Stomach (tissue), 9 donors: ENCODE results near the gene VWA2. TPM values are rescaled to one million over a fixed set of nuclear protein-coding genes. Genes with fewer than 3 reads are reported as not detected.
A peak's percentile ranks its signal among the peaks of the same experiment; 100 is the strongest.

Experiments used
- DNase-seq, 2 donors: peaks; one replicate each; pipeline versions ENCODE4 v3.0.0 to v3.0.0-alpha.2; 2013 to 2019
- H3K27ac ChIP-seq, 5 donors: fragments of 200-600 bp in 4 of 5; sonication (generic) in 4 of 5; one replicate each; pipeline ENCODE4 v1.5.1; 2013 to 2019; ENCODE audit warnings: mild to moderate bottlenecking in 1 of 5, moderate library complexity in 1 of 5
- H3K27me3 ChIP-seq, 3 donors: fragments of 200-600 bp; sonication (generic); one replicate each; pipeline ENCODE4 v1.5.1; 2017 to 2019; ENCODE audit warnings: mixed run types in 1 of 3
- H3K36me3 ChIP-seq, 4 donors: fragments of 200-600 bp; sonication (generic); 1 replicate in 3 of 4; 2 replicates in 1 of 4; pipeline ENCODE4 v1.5.1; 2016 to 2019
- H3K4me1 ChIP-seq, 4 donors: fragments of 200-600 bp; sonication (generic); one replicate each; pipeline ENCODE4 v1.5.1; 2016 to 2019
- H3K4me3 ChIP-seq, 4 donors: fragments of 200-600 bp; sonication (generic) in 3 of 4; one replicate each; pipeline ENCODE4 v1.5.1; 2016 to 2019; ENCODE audit warnings: mild to moderate bottlenecking in 1 of 4
- H3K9me3 ChIP-seq, 4 donors: fragments of 200-600 bp; sonication (generic); one replicate each; pipeline ENCODE4 v1.5.1; 2016 to 2019
- CTCF ChIP-seq, 7 experiments: fragments of 450-650 bp in 4 of 7; fragments of 200-600 bp in 3 of 7; sonication (generic) in 3 of 7; IDR thresholded peaks; one replicate each; pipeline ENCODE4 v1.5.1; 2016 to 2019; ENCODE audit warnings: antibody characterized with exemption in 7 of 7, control low read depth in 2 of 7, mild to moderate bottlenecking in 1 of 7
- EP300 ChIP-seq: sonication (generic); formaldehyde crosslinking; IDR thresholded peaks from one replicate; pipeline ENCODE4 v1.6.1; 2017; ENCODE audit warnings: antibody characterized with exemption
- POLR2A ChIP-seq, 4 donors: fragments of 450-650 bp; IDR thresholded peaks; one replicate each; pipeline ENCODE4 v1.6.1; 2016; ENCODE audit warnings: antibody characterized with exemption in 4 of 4, control low read depth in 2 of 4, mild to moderate bottlenecking in 1 of 4, moderate library complexity in 1 of 4
- POLR2AphosphoS5 ChIP-seq, 3 donors: sonication (generic); formaldehyde crosslinking; IDR thresholded peaks; one replicate each; pipeline ENCODE4 v1.6.1; 2016; ENCODE audit warnings: antibody characterized with exemption in 3 of 3
- WGBS, 5 donors: extraction: QIAGEN DNeasy Blood & Tissue Kit in 3 of 5; methylation state at CpG; one replicate each; pipeline versions ENCODE4 v1.1.5 to v1.1.7; 2013 to 2018; 5-methylcytosine and 5-hydroxymethylcytosine counted together
- intact Hi-C: fragments of 100-400 bp; cut with DNase I; formaldehyde crosslinking; loops from one replicate; pipeline ENCODE4 v1.15.1; 2023; ENCODE audit warnings: low total_unique reads
- polyA plus RNA-seq, 3 donors: library from polyadenylated mRNA; stranded (reverse); fragments of 200-250 nt; gene quantifications; one replicate each; pipeline ENCODE4 v1.2.3, GENCODE V29; 2013
- total RNA-seq, 5 donors: library from RNA; depleted of rRNA; stranded (reverse); fragments of >200 nt; gene quantifications; one replicate each; pipeline versions ENCODE4 v1.1.0 to v1.2.3, GENCODE V29; 2014 to 2016
- donor health status: healthy with polysubstance abuse.
- donor health status: Bipolar disorder and iron deficiency.
- donor health status: healthy.

The VWA2 gene
- total and polyA plus RNA-seq, 8 donors, result 0.46 to 20.7 (median 5.8) TPM

GRCh38 chr10:114256822-114257221 is 17.8 kb downstream of the VWA2 start:
- DNase-seq, result no peak
- H3K4me3 ChIP-seq, result no peak overlapping the region
- H3K27ac ChIP-seq, result peak overlapping the region in 4 of 5 donors; percentile 17 to 73 (median 56)
- H3K27me3 ChIP-seq, result no peaks in the 10 kb centered on the region
- peaks cover 0 to 17% (median 0%) of the 10 kb centered on the region in 4 donors for H3K36me3 ChIP-seq
- no peaks in the 10 kb centered on the region for H3K9me3 ChIP-seq
- intact Hi-C loops, result no loop called here
- H3K4me1 ChIP-seq, result peaks cover 13 to 30% (median 25%) of the 10 kb centered on the region in 4 donors
- 52 to 85% (median 65%) methylated on average over 3 of the region's 3 CpGs for WGBS, 5 donors
- TF ChIP-seq EP300 (no peak), POLR2AphosphoS5 (IDR thresholded peaks at IDR 0.05) (no peak), CTCF (IDR thresholded peaks at IDR 0.05) (no peak), POLR2A (IDR thresholded peaks at IDR 0.05) (no peak)

- Histone ChIP-seq H3K4me3 (no peak overlapping the region), H3K36me3 (peaks cover 0 to 17% (median 0%) of the 10 kb centered on the region in 4 donors), H3K9me3 (no peaks in the 10 kb centered on the region), H3K4me1 (peaks cover 13 to 30% (median 25%) of the 10 kb centered on the region in 4 donors), H3K27me3 (no peaks in the 10 kb centered on the region), H3K27ac (peak overlapping the region; percentile 17 to 73 (median 54))
- intact Hi-C loops, result no loop called here
- no peak for DNase-seq
- TF ChIP-seq POLR2AphosphoS5 (IDR thresholded peaks at IDR 0.05) (peak in 1 of 3 donors; percentile 7), POLR2A (IDR thresholded peaks at IDR 0.05) (no peak), CTCF (IDR thresholded peaks at IDR 0.05) (no peak)
- 41 to 55% (median 45%) methylated on average over 3 of the region's 3 CpGs for WGBS, 5 donors
Measured at GRCh38 chr10:114257498-114257897, 18.4 kb downstream of the VWA2 start.

- Histone ChIP-seq H3K36me3 (peaks cover 0 to 17% (median 0%) of the 10 kb centered on the region in 4 donors), H3K4me1 (peaks cover 13 to 30% (median 25%) of the 10 kb centered on the region in 4 donors), H3K4me3 (no peak overlapping the region), H3K9me3 (no peaks in the 10 kb centered on the region), H3K27ac (peak overlapping the region in 4 of 5 donors; percentile 17 to 73 (median 56)), H3K27me3 (no peaks in the 10 kb centered on the region)
- intact Hi-C loops, result no loop called here
- WGBS, 5 donors, result 28 to 47% (median 40%) methylated on average over 5 of the region's 5 CpGs
- peak; percentile 39 to 60 for DNase-seq
- no peak for TF ChIP-seq EP300
- peak in 1 of 3 donors; percentile 46 for TF ChIP-seq POLR2AphosphoS5 (IDR thresholded peaks at IDR 0.05)
Measured at GRCh38 chr10:114258274-114258840, 19.3 kb downstream of the VWA2 start.

- Histone ChIP-seq H3K4me1 (peaks cover 13 to 33% (median 26%) of the 10 kb centered on the region in 4 donors), H3K27ac (peak overlapping the region in 2 of 5 donors; percentile 40 to 73), H3K4me3 (no peak overlapping the region), H3K27me3 (no peaks in the 10 kb centered on the region), H3K36me3 (peaks cover 0 to 3% (median 0%) of the 10 kb centered on the region in 4 donors), H3K9me3 (no peaks in the 10 kb centered on the region)
- peak in 1 of 3 donors; percentile 41 for TF ChIP-seq POLR2AphosphoS5 (IDR thresholded peaks at IDR 0.05)
- TF ChIP-seq CTCF (IDR thresholded peaks at IDR 0.05), result no peak
- no peak for TF ChIP-seq EP300
- no peak for TF ChIP-seq POLR2A (IDR thresholded peaks at IDR 0.05)
- no peak for DNase-seq
- WGBS, 5 donors, result 79 to 93% (median 85%) methylated on average over 10 of the region's 10 CpGs
- intact Hi-C loops, result no loop called here
Measured at GRCh38 chr10:114259824-114260223, 20.8 kb downstream of the VWA2 start.

GRCh38 chr10:114260366-114260765 is 21.3 kb downstream of the VWA2 start:
- Histone ChIP-seq H3K9me3 (no peaks in the 10 kb centered on the region), H3K4me1 (peaks cover 13 to 39% (median 30%) of the 10 kb centered on the region in 4 donors), H3K36me3 (no peaks in the 10 kb centered on the region), H3K27me3 (no peaks in the 10 kb centered on the region), H3K4me3 (no peak overlapping the region), H3K27ac (peak overlapping the region in 2 of 5 donors; percentile 40 to 73)
- 89 to 94% (median 90%) methylated on average over 4 to 5 of the region's 5 CpGs for WGBS, 5 donors
- intact Hi-C loops, result no loop called here
- no peak for DNase-seq
- TF ChIP-seq EP300, result no peak
- no peak for TF ChIP-seq POLR2A (IDR thresholded peaks at IDR 0.05)
- no peak for TF ChIP-seq POLR2AphosphoS5 (IDR thresholded peaks at IDR 0.05)
- no peak for TF ChIP-seq CTCF (IDR thresholded peaks at IDR 0.05)
